GM23338 (cell line): ENCODE results near the gene STIM1. TPM values are rescaled to one million over a fixed set of nuclear protein-coding genes. Genes with fewer than 3 reads are reported as not detected.
A peak's percentile ranks its signal among the peaks of the same experiment; 100 is the strongest.

ENCODE experiments used
- ATAC-seq: fragments of 200-7000 bp; cut with Tn5 transposase; 3 replicates; pipeline ENCODE4 v1.9.1; 2020
- DNase-seq: peaks from one replicate; pipeline ENCODE4 v3.0.0-alpha.2; 2015; ENCODE audit warnings: low spot score
- H2AFZ ChIP-seq: fragments of 200-600 bp; sonication (generic); 2 replicates; pipeline ENCODE4 v1.8.0; 2016; ENCODE audit warnings: antibody characterized with exemption, mild to moderate bottlenecking, moderate library complexity
- H3F3A ChIP-seq: fragments of 200-600 bp; sonication (generic); replicated peaks from 2 replicates; pipeline ENCODE4 v1.8.0; 2017; ENCODE audit warnings: antibody characterized with exemption, mixed run types, low read depth
- H3K27ac ChIP-seq: fragments of 200-600 bp; sonication (generic); 2 replicates; pipeline ENCODE4 v1.6.1; 2016; ENCODE audit warnings: low read depth
- H3K27me3 ChIP-seq: fragments of 200-600 bp; sonication (generic); 2 replicates; pipeline ENCODE4 v1.8.0; 2016; ENCODE audit warnings: mild to moderate bottlenecking, mixed run types, moderate library complexity; ENCODE audit not compliant: insufficient read depth
- H3K36me3 ChIP-seq: fragments of 200-600 bp; sonication (generic); 2 replicates; pipeline ENCODE4 v1.8.0; 2016; ENCODE audit warnings: mild to moderate bottlenecking; ENCODE audit not compliant: insufficient read depth
- H3K4me1 ChIP-seq: fragments of 200-600 bp; sonication (generic); 2 replicates; pipeline ENCODE4 v1.8.0; 2016; ENCODE audit warnings: mild to moderate bottlenecking, moderate library complexity; ENCODE audit not compliant: insufficient read depth
- H3K4me2 ChIP-seq: fragments of 200-600 bp; sonication (generic); 2 replicates; pipeline ENCODE4 v1.7.1; 2017; ENCODE audit warnings: mixed run types
- H3K4me3 ChIP-seq: fragments of 200-600 bp; sonication (generic); 2 replicates; pipeline ENCODE4 v1.6.1; 2016; ENCODE audit warnings: mixed run types
- H3K79me2 ChIP-seq: fragments of 200-600 bp; sonication (generic); replicated peaks from 2 replicates; pipeline ENCODE4 v1.8.0; 2017; ENCODE audit warnings: mild to moderate bottlenecking; ENCODE audit not compliant: insufficient read depth
- H3K9me2 ChIP-seq: fragments of 200-600 bp; sonication (generic); 2 replicates; pipeline ENCODE4 v1.8.0; 2017; ENCODE audit not compliant: insufficient read depth
- H4K20me1 ChIP-seq: fragments of 200-600 bp; sonication (generic); replicated peaks from 2 replicates; pipeline ENCODE4 v1.8.0; 2017; ENCODE audit warnings: mild to moderate bottlenecking; ENCODE audit not compliant: insufficient read depth
- H3K27ac Mint-ChIP-seq: 2 replicates; pipeline ENCODE4 v1.8.0; 2020; ENCODE audit warnings: inconsistent platforms, mild to moderate bottlenecking, moderate library complexity, mixed read lengths
- H3K27me3 Mint-ChIP-seq: 3 replicates; pipeline ENCODE4 v1.8.0; 2022; ENCODE audit warnings: low read depth, mild to moderate bottlenecking, moderate library complexity, mixed read lengths, inconsistent platforms; ENCODE audit not compliant: insufficient read depth, poor library complexity
- H3K36me3 Mint-ChIP-seq: 3 replicates; pipeline ENCODE4 v1.8.0; 2021; ENCODE audit warnings: low read depth, mild to moderate bottlenecking, inconsistent platforms, moderate library complexity, mixed read lengths
- H3K4me1 Mint-ChIP-seq: 3 replicates; pipeline ENCODE4 v1.8.0; 2020; ENCODE audit warnings: mild to moderate bottlenecking, inconsistent platforms, mixed read lengths
- H3K4me3 Mint-ChIP-seq: 3 replicates; pipeline ENCODE4 v1.8.0; 2021; ENCODE audit warnings: moderate library complexity, mild to moderate bottlenecking, inconsistent platforms, mixed read lengths
- H3K9me3 Mint-ChIP-seq: 3 replicates; pipeline ENCODE4 v1.8.0; 2020; ENCODE audit warnings: moderate library complexity, mild to moderate bottlenecking, inconsistent platforms, mixed read lengths
- CTCF ChIP-seq, 2 experiments: fragments of 200-600 bp in 1 of 2; sonication (generic) in 1 of 2; conservative IDR thresholded peaks; 2 replicates each; pipeline versions ENCODE4 v1.5.1 to v1.6.1; 2016 to 2017; ENCODE audit warnings: antibody characterized with exemption in 2 of 2, low read depth in 2 of 2, mild to moderate bottlenecking in 2 of 2, moderate library complexity in 1 of 2
- ETS1 ChIP-seq: IDR thresholded peaks from 2 replicates; pipeline ENCODE4 v1.6.1; 2016; ENCODE audit warnings: antibody characterized with exemption
- EZH2 ChIP-seq: fragments of 200-600 bp; sonication (generic); IDR thresholded peaks from one replicate; pipeline ENCODE4 v1.8.0; 2017; ENCODE audit warnings: antibody characterized with exemption, mild to moderate bottlenecking, low read depth; ENCODE audit not compliant: unreplicated experiment
- EZH2phosphoT487 ChIP-seq: fragments of 200-600 bp; sonication (generic); IDR thresholded peaks from one replicate; pipeline ENCODE4 v1.8.1; 2018; ENCODE audit warnings: antibody characterized with exemption; ENCODE audit not compliant: unreplicated experiment
- JUNB ChIP-seq: IDR thresholded peaks from one replicate; pipeline ENCODE4 v1.6.1; 2016; ENCODE audit warnings: antibody characterized with exemption; ENCODE audit not compliant: unreplicated experiment
- NANOG ChIP-seq: IDR thresholded peaks from 2 replicates; pipeline ENCODE4 v1.6.1; 2016; ENCODE audit warnings: antibody characterized with exemption, borderline replicate concordance
- POLR2AphosphoS5 ChIP-seq: IDR thresholded peaks from 2 replicates; pipeline ENCODE4 v1.6.1; 2016; ENCODE audit warnings: antibody characterized with exemption, low read depth
- REST ChIP-seq: IDR thresholded peaks from one replicate; pipeline ENCODE4 v1.6.1; 2018; ENCODE audit warnings: antibody characterized with exemption; ENCODE audit not compliant: unreplicated experiment
- ZNF114 ChIP-seq: fragments of 250-450 bp; sonication (Bioruptor Pico); IDR thresholded peaks from 2 replicates; pipeline ENCODE4 v1.5.0; 2020; ENCODE audit warnings: mild to moderate bottlenecking, moderate library complexity
- ZNF331 ChIP-seq: fragments of 250-450 bp; sonication (Bioruptor Pico); IDR thresholded peaks from 2 replicates; pipeline ENCODE4 v1.5.0; 2020; ENCODE audit warnings: low read depth, mild to moderate bottlenecking, moderate library complexity
- polyA plus RNA-seq: library from polyadenylated mRNA; unstranded; fragments of >200 nt; fragmentation: Nextera tagmentation; extraction: Ambion mirVana; gene quantifications from 2 replicates; pipeline ENCODE4 v1.2.1, GENCODE V29; 2016
- total RNA-seq: library from RNA; depleted of rRNA; stranded (reverse); fragments of >200 nt; shearing (Covaris generic); gene quantifications from 2 replicates; pipeline ENCODE4 v1.2.3, GENCODE V29; 2014

Gene STIM1
- total and polyA plus RNA-seq, 2 experiments from 2014 or later = 3.5 to 14.0 TPM

GRCh38 chr11:3866206-3866605 lies 10.7 kb downstream of the STIM1 start:
- H3K4me2 ChIP-seq = no peak overlapping the region
- H3K27ac ChIP-seq = no peak overlapping the region
- Mint-ChIP-seq H3K36me3 (no peaks in the 10 kb centered on the region), H3K9me3 (no peaks in the 10 kb centered on the region), H3K27ac (no peak overlapping the region), H3K4me1 (peaks cover 20% of the 10 kb centered on the region), H3K27me3 (no peaks in the 10 kb centered on the region), H3K4me3 (no peak overlapping the region)
- ATAC-seq (peak; percentile 37), DNase-seq (peak; percentile 17)
- H3K4me3 ChIP-seq = no peak overlapping the region
- H3K27me3 ChIP-seq = no peaks in the 10 kb centered on the region
- no peak overlapping the region for H2AFZ ChIP-seq
- H4K20me1 ChIP-seq = peaks cover 6% of the 10 kb centered on the region
- no peaks in the 10 kb centered on the region for H3F3A ChIP-seq
- no peaks in the 10 kb centered on the region for H3K9me2 ChIP-seq
- peaks cover 23% of the 10 kb centered on the region for H3K4me1 ChIP-seq
- no peaks in the 10 kb centered on the region for H3K79me2 ChIP-seq
- H3K36me3 ChIP-seq = no peaks in the 10 kb centered on the region
- no peak for TF ChIP-seq NANOG
- no peak for TF ChIP-seq POLR2AphosphoS5
- TF ChIP-seq ZNF114 = no peak
- TF ChIP-seq JUNB = no peak
- TF ChIP-seq EZH2phosphoT487 = no peak
- no peak for TF ChIP-seq EZH2
- TF ChIP-seq CTCF (conservative IDR thresholded peaks at IDR 0.05; ENCODE audit: low read depth in 2 of 2) = no peak
- TF ChIP-seq REST = no peak

GRCh38 chr11:3866836-3867208 lies 11.4 kb downstream of the STIM1 start:
- Histone ChIP-seq H3K9me2 (no peaks in the 10 kb centered on the region), H3K79me2 (no peaks in the 10 kb centered on the region), H3K4me2 (no peak overlapping the region), H3K27ac (no peak overlapping the region), H3K4me3 (no peak overlapping the region), H3K36me3 (no peaks in the 10 kb centered on the region), H3K27me3 (no peaks in the 10 kb centered on the region), H4K20me1 (peaks cover 4% of the 10 kb centered on the region), H3K4me1 (peaks cover 17% of the 10 kb centered on the region), H2AFZ (no peak overlapping the region), H3F3A (no peaks in the 10 kb centered on the region)
- no peak for ATAC-seq
- DNase-seq = no peak
- peaks cover under 1% of the 10 kb centered on the region for H3K27me3 Mint-ChIP-seq
- H3K4me3 Mint-ChIP-seq = no peak overlapping the region
- no peaks in the 10 kb centered on the region for H3K9me3 Mint-ChIP-seq
- H3K36me3 Mint-ChIP-seq = no peaks in the 10 kb centered on the region
- H3K4me1 Mint-ChIP-seq = peaks cover 15% of the 10 kb centered on the region
- no peak overlapping the region for H3K27ac Mint-ChIP-seq
- no peak for TF ChIP-seq EZH2
- TF ChIP-seq JUNB = no peak
- no peak for TF ChIP-seq ZNF114
- TF ChIP-seq ZNF331 (CRISPR knock-in tag) = no peak
- TF ChIP-seq CTCF (conservative IDR thresholded peaks at IDR 0.05; ENCODE audit: low read depth in 2 of 2) = no peak
- no peak for TF ChIP-seq ETS1
- no peak for TF ChIP-seq NANOG
